DND-41 (cell line): ENCODE results near the gene CXXC4.

Experiments
- ATAC-seq: fragments of 200-7000 bp; cut with Tn5 transposase; 3 replicates; pipeline ENCODE4 v1.9.1; 2021; ENCODE audit warnings: low read depth; ENCODE audit not compliant: insufficient read depth
- DNase-seq: peaks from one replicate; pipeline ENCODE4 v3.0.0-alpha.2; 2020
- H2AFZ ChIP-seq: 2 replicates; pipeline ENCODE4 v1.6.0; 2012; ENCODE audit warnings: low read depth, low read length
- H3K27ac ChIP-seq: 2 replicates; pipeline ENCODE4 v1.5.1; 2012; ENCODE audit warnings: low read length, inconsistent platforms
- H3K27me3 ChIP-seq: fragments of 200-600 bp; sonication (generic); 2 replicates; pipeline ENCODE4 v1.6.0; 2012; ENCODE audit warnings: low read length, mild to moderate bottlenecking, inconsistent platforms; ENCODE audit not compliant: insufficient read depth, poor library complexity
- H3K36me3 ChIP-seq: 2 replicates; pipeline ENCODE4 v1.5.1; 2012; ENCODE audit warnings: low read length, inconsistent platforms; ENCODE audit not compliant: insufficient read depth
- H3K4me1 ChIP-seq: 2 replicates; pipeline ENCODE4 v1.5.1; 2012; ENCODE audit warnings: mild to moderate bottlenecking, low read length; ENCODE audit not compliant: insufficient read depth
- H3K4me2 ChIP-seq: 2 replicates; pipeline ENCODE4 v1.6.0; 2012; ENCODE audit warnings: mild to moderate bottlenecking, moderate library complexity, low read length, inconsistent platforms; ENCODE audit not compliant: insufficient read depth
- H3K4me3 ChIP-seq, 2 experiments: fragments of 200-600 bp in 1 of 2; shearing (Covaris generic) in 1 of 2; 2 replicates each; pipeline ENCODE4 v1.5.1; 2012 to 2016; ENCODE audit warnings: inconsistent platforms in 2 of 2, low read length in 2 of 2, mild to moderate bottlenecking in 2 of 2, low read depth in 1 of 2, moderate library complexity in 1 of 2
- H3K79me2 ChIP-seq: 2 replicates; pipeline ENCODE4 v1.6.0; 2012; ENCODE audit warnings: low read length, inconsistent platforms; ENCODE audit not compliant: insufficient read depth
- H3K9ac ChIP-seq: 2 replicates; pipeline ENCODE4 v1.6.0; 2012; ENCODE audit warnings: low read depth, mild to moderate bottlenecking, inconsistent platforms, low read length, moderate library complexity
- H3K9me3 ChIP-seq: 2 replicates; pipeline ENCODE4 v1.5.1; 2012; ENCODE audit warnings: low read length, moderate library complexity, mild to moderate bottlenecking, inconsistent platforms; ENCODE audit not compliant: insufficient read depth, severe bottlenecking
- H4K20me1 ChIP-seq: 2 replicates; pipeline ENCODE4 v1.6.0; 2012; ENCODE audit warnings: low read length; ENCODE audit not compliant: insufficient read depth
- EZH2 ChIP-seq: IDR thresholded peaks from 3 replicates; pipeline ENCODE4 v1.6.1; 2012; ENCODE audit warnings: borderline replicate concordance, low read depth, mild to moderate bottlenecking, moderate library complexity, low read length, inconsistent platforms; ENCODE audit not compliant: severe bottlenecking
- TF ChIP-seq, protein P1 (sequence below): IDR thresholded peaks from 2 replicates; pipeline ENCODE4 v1.5.1; 2012; ENCODE audit warnings: borderline replicate concordance, low read length, moderate library complexity, mild to moderate bottlenecking; ENCODE audit not compliant: poor library complexity, severe bottlenecking; ENCODE audit errors: extremely low read depth

CXXC4 gene

DNA sequence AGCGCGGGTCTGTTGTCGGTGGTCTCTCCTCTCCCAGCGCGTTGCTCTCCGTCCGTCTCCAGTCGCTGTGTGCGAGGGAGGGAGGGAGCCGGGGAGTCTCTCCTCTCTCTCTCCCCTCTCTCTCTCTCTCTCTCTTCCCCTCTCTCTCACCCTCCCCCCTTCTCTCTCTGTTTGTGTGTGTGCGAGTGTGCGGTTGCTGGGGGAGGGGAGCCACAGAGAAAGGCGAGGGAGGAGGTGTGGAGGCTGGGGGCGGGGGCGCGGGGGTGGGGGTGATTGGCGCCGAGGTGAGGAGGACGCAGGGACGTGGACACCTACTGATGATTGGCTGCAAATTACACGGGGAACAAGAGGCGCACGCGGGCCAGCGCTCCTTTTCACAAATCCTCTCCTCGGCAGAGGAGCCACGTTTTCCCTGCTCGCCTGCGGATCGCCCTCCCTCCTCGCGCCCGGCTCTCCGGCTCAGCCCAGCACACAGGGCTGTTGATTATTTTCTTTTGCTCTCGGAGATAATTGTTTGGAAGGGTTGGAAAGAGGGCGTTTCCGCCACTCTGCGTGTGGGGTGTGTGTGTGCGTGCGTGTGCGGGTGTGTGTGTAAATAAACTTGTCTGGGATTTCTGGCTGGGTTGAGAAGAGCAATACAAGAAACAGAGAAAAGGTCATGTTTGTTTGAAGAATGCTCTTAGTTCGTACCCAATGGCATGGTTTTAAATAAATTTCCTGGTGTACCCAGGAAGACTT, at the start of gene CXXC4:
Gene CXXC4, minus strand, starts transcription at position 73 of the 738 bp plus-strand sequence. CDS start 3,092 bp downstream, outside the sequence.
- DNase-seq (no peak), ATAC-seq (no peak)
- H3K27me3 ChIP-seq: peaks cover 10% of the 10 kb centered on the region
- H2AFZ ChIP-seq: no peak within 1 kb of the TSS
- H4K20me1 ChIP-seq: no peaks in the 10 kb centered on the region
- no peak within 1 kb of the TSS for H3K4me2 ChIP-seq
- no peaks in the 10 kb centered on the region for H3K9me3 ChIP-seq
- no peaks in the 10 kb centered on the region for H3K79me2 ChIP-seq
- H3K4me1 ChIP-seq: peaks cover 14% of the 10 kb centered on the region
- no peak for TF ChIP-seq EZH2
- TF ChIP-seq, protein P1, sequence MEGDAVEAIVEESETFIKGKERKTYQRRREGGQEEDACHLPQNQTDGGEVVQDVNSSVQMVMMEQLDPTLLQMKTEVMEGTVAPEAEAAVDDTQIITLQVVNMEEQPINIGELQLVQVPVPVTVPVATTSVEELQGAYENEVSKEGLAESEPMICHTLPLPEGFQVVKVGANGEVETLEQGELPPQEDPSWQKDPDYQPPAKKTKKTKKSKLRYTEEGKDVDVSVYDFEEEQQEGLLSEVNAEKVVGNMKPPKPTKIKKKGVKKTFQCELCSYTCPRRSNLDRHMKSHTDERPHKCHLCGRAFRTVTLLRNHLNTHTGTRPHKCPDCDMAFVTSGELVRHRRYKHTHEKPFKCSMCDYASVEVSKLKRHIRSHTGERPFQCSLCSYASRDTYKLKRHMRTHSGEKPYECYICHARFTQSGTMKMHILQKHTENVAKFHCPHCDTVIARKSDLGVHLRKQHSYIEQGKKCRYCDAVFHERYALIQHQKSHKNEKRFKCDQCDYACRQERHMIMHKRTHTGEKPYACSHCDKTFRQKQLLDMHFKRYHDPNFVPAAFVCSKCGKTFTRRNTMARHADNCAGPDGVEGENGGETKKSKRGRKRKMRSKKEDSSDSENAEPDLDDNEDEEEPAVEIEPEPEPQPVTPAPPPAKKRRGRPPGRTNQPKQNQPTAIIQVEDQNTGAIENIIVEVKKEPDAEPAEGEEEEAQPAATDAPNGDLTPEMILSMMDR: no peak
- no peak within 1 kb of the TSS for H3K4me3 ChIP-seq
- no peak within 1 kb of the TSS for H3K9ac ChIP-seq
- H3K36me3 ChIP-seq: no peaks in the 10 kb centered on the region
- H3K27ac ChIP-seq: no peak within 1 kb of the TSS

- Histone ChIP-seq H3K9ac (no peak overlapping the region), H3K4me2 (no peak overlapping the region), H3K9me3 (no peaks in the 10 kb centered on the region), H3K4me1 (no peaks in the 10 kb centered on the region), H3K27ac (no peak overlapping the region), H2AFZ (no peak overlapping the region), H3K27me3 (no peaks in the 10 kb centered on the region), H3K4me3 (no peak overlapping the region), H3K36me3 (no peaks in the 10 kb centered on the region), H3K79me2 (no peaks in the 10 kb centered on the region), H4K20me1 (no peaks in the 10 kb centered on the region)
- no peak for TF ChIP-seq EZH2
- TF ChIP-seq, protein P1: no peak
- DNase-seq (no peak), ATAC-seq (no peak)
These were observed 38.5 kb upstream of the CXXC4 start for GRCh38 chr4:104533156-104533555.

DNA sequence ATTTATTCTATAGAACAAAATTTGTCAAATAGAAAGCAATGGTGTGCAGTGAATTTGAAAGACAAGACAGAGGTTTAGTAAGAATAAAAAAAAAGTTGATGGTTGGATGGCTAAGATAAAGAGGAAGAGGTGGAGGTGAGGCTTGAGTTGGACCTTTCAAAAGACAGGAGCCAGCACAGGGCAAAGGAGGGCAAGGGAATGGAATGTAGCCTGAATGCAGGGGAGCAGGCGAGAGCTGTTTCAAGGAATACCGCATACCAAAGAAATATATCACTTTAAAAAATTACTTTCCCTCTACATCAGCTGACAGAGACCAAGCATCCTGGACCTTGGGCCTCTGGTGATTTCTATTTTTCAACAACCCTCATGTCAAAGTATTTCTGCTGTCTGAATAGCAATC, 38.0 kb upstream of the CXXC4 start:
- no peak overlapping the region for H3K9ac ChIP-seq
- no peaks in the 10 kb centered on the region for H3K9me3 ChIP-seq
- no peaks in the 10 kb centered on the region for H3K79me2 ChIP-seq
- no peak overlapping the region for H3K4me2 ChIP-seq
- H3K4me3 ChIP-seq: no peak overlapping the region
- no peak overlapping the region for H3K27ac ChIP-seq
- no peaks in the 10 kb centered on the region for H4K20me1 ChIP-seq
- no peak for ATAC-seq
- H3K4me1 ChIP-seq: no peaks in the 10 kb centered on the region
- H3K27me3 ChIP-seq: no peaks in the 10 kb centered on the region
- TF ChIP-seq, protein P1: no peak
- no peak for TF ChIP-seq EZH2
- no peak for DNase-seq
- no peak overlapping the region for H2AFZ ChIP-seq
- H3K36me3 ChIP-seq: no peaks in the 10 kb centered on the region
